ENCODE results near the gene STX2.
"Not testable (repeated sequence)": the region's sequence is repeated elsewhere in the genome, so short reads cannot be mapped to it uniquely, and the experiment has no call there.

STX2 gene

GRCh38 chr12:130791629-130792028, 47.4 kb downstream of the STX2 start:
- no peak for TF ChIP-seq CTCF (IDR thresholded peaks at IDR 0.05; ENCODE audit: low read depth, low read length)
- no peaks in the 10 kb centered on the region for H3K27me3 ChIP-seq (ENCODE audit: insufficient read depth, low read depth, severe bottlenecking)
- no peaks in the 10 kb centered on the region for H3K9me3 ChIP-seq (ENCODE audit: severe bottlenecking)
- no peak for DNase-seq
- no peak overlapping the region for H3K27ac ChIP-seq
- peaks cover 59% of the 10 kb centered on the region for H3K36me3 ChIP-seq
- H3K4me3 ChIP-seq (ENCODE audit: low read depth, low read length), result no peak overlapping the region

- no peaks in the 10 kb centered on the region for H3K9me3 ChIP-seq (ENCODE audit: severe bottlenecking)
- no peak overlapping the region for H3K4me3 ChIP-seq (ENCODE audit: low read depth, low read length)
- H3K27ac ChIP-seq, result no peak overlapping the region
- H3K36me3 ChIP-seq, result peaks cover 36% of the 10 kb centered on the region
- no peak for TF ChIP-seq CTCF (IDR thresholded peaks at IDR 0.05; ENCODE audit: low read depth, low read length)
- DNase-seq, result no peak
- H3K27me3 ChIP-seq (ENCODE audit: insufficient read depth, low read depth, severe bottlenecking), result no peaks in the 10 kb centered on the region
Observed at GRCh38 chr12:130788515-130788914, 50.5 kb downstream of the STX2 start.

GRCh38 chr12:130787445-130788410, 51.3 kb downstream of the STX2 start:
- Histone ChIP-seq H3K36me3 (peaks cover 32% of the 10 kb centered on the region), H3K27ac (no peak overlapping the region), H3K4me3 (ENCODE audit: low read depth, low read length) (no peak overlapping the region), H3K27me3 (ENCODE audit: insufficient read depth, low read depth, severe bottlenecking) (no peaks in the 10 kb centered on the region), H3K9me3 (ENCODE audit: severe bottlenecking) (no peaks in the 10 kb centered on the region)
- DNase-seq, result no peak
- no peak for TF ChIP-seq CTCF (IDR thresholded peaks at IDR 0.05; ENCODE audit: low read depth, low read length)

GRCh38 chr12:130787041-130787440, 52.0 kb downstream of the STX2 start:
- no peak for DNase-seq
- TF ChIP-seq CTCF (IDR thresholded peaks at IDR 0.05; ENCODE audit: low read depth, low read length), result no peak
- Histone ChIP-seq H3K4me3 (ENCODE audit: low read depth, low read length) (no peak overlapping the region), H3K27ac (no peak overlapping the region), H3K27me3 (ENCODE audit: insufficient read depth, low read depth, severe bottlenecking) (no peaks in the 10 kb centered on the region), H3K9me3 (ENCODE audit: severe bottlenecking) (no peaks in the 10 kb centered on the region), H3K36me3 (peaks cover 26% of the 10 kb centered on the region)

GRCh38 chr12:130783110-130783715, 55.8 kb downstream of the STX2 start:
- TF ChIP-seq CTCF (IDR thresholded peaks at IDR 0.05; ENCODE audit: low read depth, low read length), result no peak
- peaks cover 4% of the 10 kb centered on the region for H3K36me3 ChIP-seq
- no peaks in the 10 kb centered on the region for H3K27me3 ChIP-seq (ENCODE audit: insufficient read depth, low read depth, severe bottlenecking)
- no peak overlapping the region for H3K27ac ChIP-seq
- no peak overlapping the region for H3K4me3 ChIP-seq (ENCODE audit: low read depth, low read length)
- no peak for DNase-seq
- H3K9me3 ChIP-seq (ENCODE audit: severe bottlenecking), result no peaks in the 10 kb centered on the region

GRCh38 chr12:130782245-130782644, 56.8 kb downstream of the STX2 start:
- H3K27ac ChIP-seq; H3K36me3 ChIP-seq; H3K9me3 ChIP-seq (ENCODE audit: severe bottlenecking); H3K27me3 ChIP-seq (ENCODE audit: insufficient read depth, low read depth, severe bottlenecking); DNase-seq; H3K4me3 ChIP-seq (ENCODE audit: low read depth, low read length): not testable (repeated sequence)
